ENCODE data around the gene MTHFD1L.

DNA sequence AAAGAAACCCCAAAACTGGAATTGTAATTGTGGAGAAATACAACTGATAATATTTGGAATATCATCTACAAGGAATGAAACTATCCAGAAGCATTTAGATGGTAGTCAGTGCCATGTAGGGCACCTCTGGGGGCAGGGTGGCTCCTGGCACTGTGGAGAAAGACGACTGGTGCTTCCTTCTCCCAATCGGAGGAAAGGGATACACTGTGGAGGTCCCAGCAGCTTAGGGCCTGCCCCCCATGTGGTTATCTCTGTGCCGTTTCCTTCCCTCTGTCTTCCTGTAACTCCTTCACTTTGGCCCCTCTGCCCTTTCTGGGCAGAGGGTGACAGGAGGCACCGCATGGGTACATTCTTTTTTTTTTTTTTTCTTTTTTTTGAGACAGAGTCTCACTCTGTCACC is 178.4 kb downstream of the MTHFD1L start:
- TF ChIP-seq CTCF (IDR thresholded peaks at IDR 0.05; ENCODE audit: borderline replicate concordance, extremely low read depth, low read length, poor library complexity, severe bottlenecking) = no peak
- no peak for TF ChIP-seq EZH2 (IDR thresholded peaks at IDR 0.05; ENCODE audit: borderline replicate concordance, low read depth, low read length, severe bottlenecking)

All from DND-41 (cell line).